Uterus (tissue), 2 donors: ENCODE measurements around the gene GPR156.

Source experiments
- CTCF ChIP-seq, 4 experiments: fragments of 200-600 bp in 2 of 4; fragments of 450-650 bp in 2 of 4; sonication (generic) in 2 of 4; IDR thresholded peaks; one replicate each; pipeline ENCODE4 v1.5.1; 2016 to 2019; ENCODE audit warnings: antibody characterized with exemption in 4 of 4, mild to moderate bottlenecking in 2 of 4, moderate library complexity in 1 of 4
- POLR2A ChIP-seq, 2 donors: fragments of 450-650 bp; IDR thresholded peaks; one replicate each; pipeline ENCODE4 v1.6.1; 2016; ENCODE audit warnings: antibody characterized with exemption in 2 of 2, mild to moderate bottlenecking in 1 of 2, moderate library complexity in 1 of 2

- TF ChIP-seq CTCF (IDR thresholded peaks at IDR 0.05) = no peak
- TF ChIP-seq POLR2A (IDR thresholded peaks at IDR 0.05) = no peak
Observed at GRCh38 chr3:120162400-120162799, 122.6 kb downstream of the GPR156 start.
